SKM-1 (cell line): ENCODE measurements around the gene WWOX.
"Not testable (repeated sequence)": the region's sequence is repeated elsewhere in the genome, so short reads cannot be mapped to it uniquely, and the experiment has no call there.

Experiments
- DNase-seq: peaks from one replicate; lab custom pipeline; 2025; ENCODE audit not compliant: unreplicated experiment; lab: John Stamatoyannopoulos, UW

WWOX gene

GRCh38 chr16:78514888-78515287 lies 415.4 kb downstream of the WWOX start:
- DNase-seq: not testable (repeated sequence)

- no peak for DNase-seq
Observed at GRCh38 chr16:78515421-78515820, 416.0 kb downstream of the WWOX start.

GRCh38 chr16:78516006-78516736 lies 416.7 kb downstream of the WWOX start:
- DNase-seq: no peak

- DNase-seq: no peak
Observed at GRCh38 chr16:78519896-78520295, 420.4 kb downstream of the WWOX start.

DNA sequence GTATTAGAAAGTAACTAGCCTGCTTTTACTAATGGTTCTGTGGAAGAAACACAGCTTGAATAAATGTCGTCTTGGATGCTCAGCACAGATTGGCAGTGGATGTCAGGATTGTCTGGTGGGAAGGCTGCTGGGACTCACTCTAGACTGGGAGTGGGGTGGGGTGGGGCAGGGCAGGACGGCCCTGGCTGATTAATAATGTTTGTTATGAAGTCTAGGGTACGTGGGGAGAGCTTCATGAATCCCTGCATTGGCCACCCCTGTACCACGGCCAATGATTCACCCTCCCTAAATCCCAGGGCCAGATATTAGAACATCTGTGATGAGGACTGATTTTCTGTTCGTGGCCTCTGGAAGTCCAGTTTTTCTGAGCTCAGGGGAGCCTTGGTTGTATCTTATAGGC lies 421.0 kb downstream of the WWOX start:
- no peak for DNase-seq

GRCh38 chr16:78522327-78522726 lies 422.9 kb downstream of the WWOX start:
- no peak for DNase-seq

- no peak for DNase-seq
Observed at GRCh38 chr16:78523212-78523985, 423.9 kb downstream of the WWOX start.

GRCh38 chr16:78524066-78524595 lies 424.7 kb downstream of the WWOX start:
- no peak for DNase-seq

DNA sequence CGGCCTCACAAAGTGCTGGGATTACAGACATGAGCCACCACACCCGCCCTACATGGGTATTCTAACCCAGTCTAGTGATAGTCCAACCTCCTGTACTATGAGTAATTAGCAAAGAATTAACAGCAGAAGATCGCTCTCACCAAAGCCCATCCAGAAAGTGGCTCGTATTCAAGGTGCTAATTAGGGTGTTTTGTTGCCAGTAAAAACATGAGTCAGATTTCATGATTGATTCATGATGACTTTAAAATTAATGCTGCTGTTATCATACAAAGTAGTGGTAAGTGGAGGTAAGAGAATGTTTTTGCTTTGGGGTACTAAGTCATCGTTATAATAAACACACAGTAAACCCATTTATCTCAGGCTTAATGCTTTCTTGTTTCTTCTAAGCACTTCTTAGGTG lies 428.8 kb downstream of the WWOX start:
- no peak for DNase-seq

GRCh38 chr16:78529881-78530280 lies 430.4 kb downstream of the WWOX start:
- DNase-seq: no peak

DNA sequence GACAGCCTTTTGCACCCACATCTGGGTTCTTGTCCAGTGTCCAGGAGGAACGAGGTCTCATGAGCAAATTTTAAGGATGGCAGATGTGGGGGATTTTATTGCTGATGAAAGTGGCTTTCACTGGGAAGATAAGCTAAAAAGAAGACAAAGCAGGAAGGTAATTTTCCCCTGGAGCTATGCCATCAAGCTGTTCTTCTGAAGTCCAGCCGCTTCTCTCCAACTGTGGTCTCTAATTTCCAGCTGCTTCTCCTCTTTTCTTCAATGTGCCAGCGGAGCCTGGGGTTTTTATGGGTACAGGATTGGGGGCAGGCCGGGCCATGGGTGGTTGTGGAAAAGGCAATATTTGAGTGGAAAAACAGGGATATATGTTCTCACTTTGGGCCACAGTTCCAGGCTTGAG lies 430.8 kb downstream of the WWOX start:
- DNase-seq: no peak

DNA sequence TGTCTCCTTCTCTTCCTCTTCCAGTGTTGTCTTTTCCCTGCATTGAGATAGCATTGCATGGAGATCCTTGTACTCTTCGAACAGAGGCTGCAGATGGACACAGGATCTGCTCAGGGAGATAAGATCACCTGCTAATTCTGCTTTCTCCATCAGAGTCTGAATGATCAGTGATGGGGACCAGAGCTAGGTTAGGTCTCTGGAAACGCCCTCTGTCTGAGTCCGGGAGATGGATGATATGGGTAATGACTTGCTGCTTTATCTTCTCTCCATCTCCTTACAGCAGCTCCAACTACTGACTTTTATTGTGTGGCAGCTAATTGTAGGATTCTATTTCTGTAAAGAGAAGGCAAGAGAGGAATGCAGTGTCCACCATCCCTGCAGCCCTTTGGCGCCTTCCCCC lies 435.6 kb downstream of the WWOX start:
- DNase-seq: no peak

GRCh38 chr16:78537511-78537910 lies 438.1 kb downstream of the WWOX start:
- no peak for DNase-seq

DNA sequence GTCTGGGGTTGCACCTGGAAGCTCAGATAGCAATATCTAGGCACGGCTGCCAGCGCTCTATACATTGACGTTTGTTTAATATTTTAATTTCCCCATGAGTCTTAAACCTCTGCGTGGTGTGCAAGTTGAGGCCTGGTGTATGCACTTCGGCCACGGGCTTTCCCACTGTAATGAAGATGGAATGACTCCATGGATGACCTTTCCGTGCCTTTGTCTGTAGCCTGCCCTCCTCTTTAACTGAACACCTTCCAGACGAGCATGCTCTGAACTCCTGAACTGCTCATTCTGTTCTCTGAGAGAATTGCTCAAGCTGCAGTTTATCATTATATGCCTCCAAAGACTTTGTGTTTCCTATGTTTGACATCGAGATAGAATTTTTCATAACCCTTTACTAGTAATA lies 438.8 kb downstream of the WWOX start:
- no peak for DNase-seq

GRCh38 chr16:78538919-78539318 lies 439.5 kb downstream of the WWOX start:
- DNase-seq: peak; percentile 2

GRCh38 chr16:78542419-78542818 lies 443.0 kb downstream of the WWOX start:
- DNase-seq: no peak

DNA sequence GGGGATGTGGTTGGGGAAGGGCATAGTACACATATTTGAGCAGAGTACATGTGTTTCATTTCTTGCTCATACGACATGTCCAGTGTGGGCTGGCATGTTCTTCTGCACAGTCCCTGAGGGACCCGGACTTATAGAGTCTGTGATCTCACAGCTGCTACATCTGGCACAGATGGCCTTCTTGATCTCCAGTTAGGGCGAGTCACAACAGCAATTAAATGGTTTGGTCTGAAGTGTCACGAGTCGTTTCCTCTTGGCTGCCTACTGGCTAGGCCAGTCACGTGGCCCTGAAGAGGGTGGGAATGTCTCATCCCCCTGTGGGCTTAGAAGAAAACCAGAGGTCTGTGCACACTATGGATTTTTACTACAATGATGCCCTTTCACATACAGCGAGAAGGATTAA lies 443.6 kb downstream of the WWOX start:
- DNase-seq: no peak

- DNase-seq: no peak
Observed at GRCh38 chr16:78549366-78549765, 449.9 kb downstream of the WWOX start.

DNA sequence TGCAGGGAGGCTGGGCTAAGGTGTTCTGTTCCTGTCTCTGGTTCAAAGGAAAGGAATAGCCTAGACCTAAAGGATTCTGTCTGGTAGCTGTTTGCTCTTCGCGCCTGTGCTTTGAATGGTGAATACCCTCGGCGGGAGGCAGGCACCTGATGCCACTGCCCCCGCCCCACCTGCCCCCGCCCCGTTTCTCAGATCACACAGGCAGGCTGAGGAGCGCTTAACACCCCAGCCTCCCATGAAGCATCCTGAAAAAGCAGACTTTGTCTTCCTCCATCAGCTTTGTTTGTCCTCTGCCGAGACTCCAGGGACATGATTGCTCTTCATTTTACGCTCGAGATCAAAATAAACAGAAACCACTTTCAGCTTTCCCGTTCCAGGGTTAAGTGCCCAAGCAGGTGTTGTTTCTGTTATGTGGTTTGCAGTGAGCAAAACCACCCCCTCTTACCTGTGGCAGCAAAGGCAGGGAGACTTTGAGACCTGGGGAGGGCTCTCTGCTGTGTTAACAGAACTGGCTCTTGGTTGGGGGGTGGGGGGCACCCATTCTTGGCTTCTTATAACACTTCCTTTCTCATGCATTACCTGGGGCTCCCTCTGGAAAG lies 452.1 kb downstream of the WWOX start:
- DNase-seq: no peak

DNA sequence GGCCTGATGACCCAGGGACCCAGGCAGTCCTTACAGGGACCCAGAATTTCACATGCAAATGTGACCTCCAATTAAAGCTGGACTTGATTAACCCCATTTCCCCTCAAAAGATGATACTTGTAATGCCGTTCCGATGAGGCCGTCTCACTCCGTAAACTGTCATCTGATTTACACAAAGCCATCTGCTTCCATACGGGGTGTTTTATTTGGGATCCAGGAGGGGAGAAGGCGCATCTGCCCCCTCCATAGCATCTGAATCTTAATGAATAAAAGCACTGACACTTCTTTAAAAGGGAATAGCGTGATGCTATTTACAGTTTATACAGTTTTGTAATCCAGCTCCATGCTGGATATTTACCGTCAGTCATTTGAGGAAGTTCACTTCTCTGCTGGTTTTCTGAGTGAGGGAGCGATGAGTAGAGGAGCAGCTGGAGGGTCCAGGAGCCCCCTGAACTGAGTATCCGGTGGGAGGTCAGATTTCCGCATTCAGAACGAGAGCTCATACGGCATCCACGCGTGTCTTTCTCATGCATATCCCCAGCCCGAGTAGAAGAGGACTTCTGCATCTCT lies 452.7 kb downstream of the WWOX start:
- no peak for DNase-seq

- no peak for DNase-seq
Observed at GRCh38 chr16:78552716-78553115, 453.3 kb downstream of the WWOX start.
